Measurements from ENCODE around the gene YPEL1.

The YPEL1 gene

GRCh38 chr22:21762712-21763581 lies 27.4 kb upstream of the YPEL1 start:
- no peak for DNase-seq (ENCODE audit: insufficient read length, low spot score)
- TF ChIP-seq POLR2A (IDR thresholded peaks at IDR 0.05; ENCODE audit: low read depth, low read length) (no peak), POU2F2 (IDR thresholded peaks at IDR 0.05; ENCODE audit: low read depth, low read length) (no peak; the same call in 1 of the 2 replicates), SPI1 (IDR thresholded peaks at IDR 0.05; ENCODE audit: low read depth, low read length) (peak; percentile 53)
- FAIRE-seq = no peak

GRCh38 chr22:21761994-21762680 lies 26.5 kb upstream of the YPEL1 start:
- FAIRE-seq = no peak
- DNase-seq (ENCODE audit: insufficient read length, low spot score) = no peak
- TF ChIP-seq POU2F2 (IDR thresholded peaks at IDR 0.05; ENCODE audit: low read depth, low read length) = no peak
- TF ChIP-seq TAF1 (IDR thresholded peaks at IDR 0.05; ENCODE audit: low read depth, low read length) = no peak
- TF ChIP-seq PAX5 (IDR thresholded peaks at IDR 0.05; ENCODE audit: insufficient read depth, low read length, severe bottlenecking) = no peak
- TF ChIP-seq POLR2A (IDR thresholded peaks at IDR 0.05; ENCODE audit: low read depth, low read length) = no peak
- TF ChIP-seq POLR2AphosphoS5 (IDR thresholded peaks at IDR 0.05; ENCODE audit: low read depth, low read length) = no peak
- no peak for TF ChIP-seq SPI1 (IDR thresholded peaks at IDR 0.05; ENCODE audit: low read depth, low read length)

- no peak for FAIRE-seq
Observed at GRCh38 chr22:21761086-21761485, 25.5 kb upstream of the YPEL1 start.

GRCh38 chr22:21760640-21761039 lies 25.0 kb upstream of the YPEL1 start:
- DNase-seq (ENCODE audit: insufficient read length, low spot score) (no peak), FAIRE-seq (no peak)
- TF ChIP-seq PAX5 (IDR thresholded peaks at IDR 0.05; ENCODE audit: insufficient read depth, low read length, severe bottlenecking) (no peak), POLR2AphosphoS5 (IDR thresholded peaks at IDR 0.05; ENCODE audit: low read depth, low read length) (no peak), TAF1 (IDR thresholded peaks at IDR 0.05; ENCODE audit: low read depth, low read length) (no peak), POLR2A (IDR thresholded peaks at IDR 0.05; ENCODE audit: low read depth, low read length) (no peak), SPI1 (IDR thresholded peaks at IDR 0.05; ENCODE audit: low read depth, low read length) (no peak), POU2F2 (IDR thresholded peaks at IDR 0.05; ENCODE audit: low read depth, low read length) (no peak)

More at GRCh38 chr22:21761086-21761485, 25.5 kb upstream of the YPEL1 start:
- DNase-seq (ENCODE audit: insufficient read length, low spot score) = no peak
- TF ChIP-seq TAF1 (IDR thresholded peaks at IDR 0.05; ENCODE audit: low read depth, low read length) (no peak), POU2F2 (IDR thresholded peaks at IDR 0.05; ENCODE audit: low read depth, low read length) (no peak), PAX5 (IDR thresholded peaks at IDR 0.05; ENCODE audit: insufficient read depth, low read length, severe bottlenecking) (no peak), POLR2AphosphoS5 (IDR thresholded peaks at IDR 0.05; ENCODE audit: low read depth, low read length) (no peak), SPI1 (IDR thresholded peaks at IDR 0.05; ENCODE audit: low read depth, low read length) (no peak), POLR2A (IDR thresholded peaks at IDR 0.05; ENCODE audit: low read depth, low read length) (no peak)

- no peak for FAIRE-seq
- DNase-seq (ENCODE audit: insufficient read length, low spot score) = no peak
- TF ChIP-seq PAX5 (IDR thresholded peaks at IDR 0.05; ENCODE audit: insufficient read depth, low read length, severe bottlenecking) (no peak), SPI1 (IDR thresholded peaks at IDR 0.05; ENCODE audit: low read depth, low read length) (no peak), POLR2AphosphoS5 (IDR thresholded peaks at IDR 0.05; ENCODE audit: low read depth, low read length) (no peak), POLR2A (IDR thresholded peaks at IDR 0.05; ENCODE audit: low read depth, low read length) (no peak), TAF1 (IDR thresholded peaks at IDR 0.05; ENCODE audit: low read depth, low read length) (no peak), POU2F2 (IDR thresholded peaks at IDR 0.05; ENCODE audit: low read depth, low read length) (no peak)
Observed at GRCh38 chr22:21759646-21760376, 24.2 kb upstream of the YPEL1 start.

- no peak for DNase-seq (ENCODE audit: insufficient read length, low spot score)
- TF ChIP-seq POLR2AphosphoS5 (IDR thresholded peaks at IDR 0.05; ENCODE audit: low read depth, low read length) = no peak
- no peak for TF ChIP-seq POU2F2 (IDR thresholded peaks at IDR 0.05; ENCODE audit: low read depth, low read length)
- no peak for TF ChIP-seq PAX5 (IDR thresholded peaks at IDR 0.05; ENCODE audit: insufficient read depth, low read length, severe bottlenecking)
- TF ChIP-seq POLR2A (IDR thresholded peaks at IDR 0.05; ENCODE audit: low read depth, low read length) = no peak
- no peak for TF ChIP-seq TAF1 (IDR thresholded peaks at IDR 0.05; ENCODE audit: low read depth, low read length)
- TF ChIP-seq SPI1 (IDR thresholded peaks at IDR 0.05; ENCODE audit: low read depth, low read length) = no peak
- no peak for FAIRE-seq
Observed at GRCh38 chr22:21759093-21759492, 23.5 kb upstream of the YPEL1 start.

- no peak for TF ChIP-seq SPI1 (IDR thresholded peaks at IDR 0.05; ENCODE audit: low read depth, low read length)
- no peak for TF ChIP-seq POU2F2 (IDR thresholded peaks at IDR 0.05; ENCODE audit: low read depth, low read length)
- FAIRE-seq = no peak
Observed at GRCh38 chr22:21758091-21758864, 22.7 kb upstream of the YPEL1 start.

GRCh38 chr22:21755851-21756284 lies 20.3 kb upstream of the YPEL1 start:
- no peak for DNase-seq (ENCODE audit: insufficient read length, low spot score)
- no peak for TF ChIP-seq POLR2A (IDR thresholded peaks at IDR 0.05; ENCODE audit: low read depth, low read length)
- TF ChIP-seq PAX5 (IDR thresholded peaks at IDR 0.05; ENCODE audit: insufficient read depth, low read length, severe bottlenecking) = no peak
- no peak for TF ChIP-seq TAF1 (IDR thresholded peaks at IDR 0.05; ENCODE audit: low read depth, low read length)
- TF ChIP-seq POLR2AphosphoS5 (IDR thresholded peaks at IDR 0.05; ENCODE audit: low read depth, low read length) = no peak
- TF ChIP-seq SPI1 (IDR thresholded peaks at IDR 0.05; ENCODE audit: low read depth, low read length) = peak; percentile 46; the same call in 1 of the 2 replicates
- TF ChIP-seq POU2F2 (IDR thresholded peaks at IDR 0.05; ENCODE audit: low read depth, low read length) = no peak; the same call in 1 of the 2 replicates
- FAIRE-seq = peak; percentile 79

More at GRCh38 chr22:21758091-21758864, 22.7 kb upstream of the YPEL1 start:
- no peak for DNase-seq (ENCODE audit: insufficient read length, low spot score)

Measured in GM12891 (cell line).